ENCODE results near the gene TBC1D14.

DNA sequence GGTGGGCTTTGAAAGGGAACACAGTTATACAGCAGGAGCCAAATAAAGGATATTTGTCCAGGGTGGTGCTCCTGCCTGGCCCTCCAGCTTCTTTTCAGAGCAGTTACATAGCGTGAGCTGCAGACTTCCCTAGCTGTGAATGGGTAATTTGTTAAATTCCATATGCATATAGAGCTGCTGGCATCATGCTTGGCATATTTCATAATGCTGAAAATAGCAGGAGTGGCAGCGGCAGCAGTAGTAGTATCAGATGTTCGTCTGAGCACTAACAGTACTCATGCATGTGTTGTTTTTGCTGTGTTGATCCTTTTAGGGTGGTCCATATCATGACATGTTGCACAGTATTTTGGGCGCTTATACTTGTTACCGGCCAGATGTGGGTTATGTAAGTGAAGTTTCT is 99.9 kb downstream of the TBC1D14 start:
- TF ChIP-seq POLR2AphosphoS5 (IDR thresholded peaks at IDR 0.05; ENCODE audit: low read depth, low read length) = no peak
- no peak for TF ChIP-seq CTCF (IDR thresholded peaks at IDR 0.05)
- TF ChIP-seq, protein P1, sequence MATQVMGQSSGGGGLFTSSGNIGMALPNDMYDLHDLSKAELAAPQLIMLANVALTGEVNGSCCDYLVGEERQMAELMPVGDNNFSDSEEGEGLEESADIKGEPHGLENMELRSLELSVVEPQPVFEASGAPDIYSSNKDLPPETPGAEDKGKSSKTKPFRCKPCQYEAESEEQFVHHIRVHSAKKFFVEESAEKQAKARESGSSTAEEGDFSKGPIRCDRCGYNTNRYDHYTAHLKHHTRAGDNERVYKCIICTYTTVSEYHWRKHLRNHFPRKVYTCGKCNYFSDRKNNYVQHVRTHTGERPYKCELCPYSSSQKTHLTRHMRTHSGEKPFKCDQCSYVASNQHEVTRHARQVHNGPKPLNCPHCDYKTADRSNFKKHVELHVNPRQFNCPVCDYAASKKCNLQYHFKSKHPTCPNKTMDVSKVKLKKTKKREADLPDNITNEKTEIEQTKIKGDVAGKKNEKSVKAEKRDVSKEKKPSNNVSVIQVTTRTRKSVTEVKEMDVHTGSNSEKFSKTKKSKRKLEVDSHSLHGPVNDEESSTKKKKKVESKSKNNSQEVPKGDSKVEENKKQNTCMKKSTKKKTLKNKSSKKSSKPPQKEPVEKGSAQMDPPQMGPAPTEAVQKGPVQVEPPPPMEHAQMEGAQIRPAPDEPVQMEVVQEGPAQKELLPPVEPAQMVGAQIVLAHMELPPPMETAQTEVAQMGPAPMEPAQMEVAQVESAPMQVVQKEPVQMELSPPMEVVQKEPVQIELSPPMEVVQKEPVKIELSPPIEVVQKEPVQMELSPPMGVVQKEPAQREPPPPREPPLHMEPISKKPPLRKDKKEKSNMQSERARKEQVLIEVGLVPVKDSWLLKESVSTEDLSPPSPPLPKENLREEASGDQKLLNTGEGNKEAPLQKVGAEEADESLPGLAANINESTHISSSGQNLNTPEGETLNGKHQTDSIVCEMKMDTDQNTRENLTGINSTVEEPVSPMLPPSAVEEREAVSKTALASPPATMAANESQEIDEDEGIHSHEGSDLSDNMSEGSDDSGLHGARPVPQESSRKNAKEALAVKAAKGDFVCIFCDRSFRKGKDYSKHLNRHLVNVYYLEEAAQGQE (IDR thresholded peaks at IDR 0.05; ENCODE audit: insufficient read depth in 1 of 2, low read depth in 2 of 2, low read length in 1 of 2) = no peak
